ENCODE results near the gene TRAK2.
"Not testable (repeated sequence)": the region's sequence is repeated elsewhere in the genome, so short reads cannot be mapped to it uniquely, and the experiment has no call there.

TRAK2 gene

DNA sequence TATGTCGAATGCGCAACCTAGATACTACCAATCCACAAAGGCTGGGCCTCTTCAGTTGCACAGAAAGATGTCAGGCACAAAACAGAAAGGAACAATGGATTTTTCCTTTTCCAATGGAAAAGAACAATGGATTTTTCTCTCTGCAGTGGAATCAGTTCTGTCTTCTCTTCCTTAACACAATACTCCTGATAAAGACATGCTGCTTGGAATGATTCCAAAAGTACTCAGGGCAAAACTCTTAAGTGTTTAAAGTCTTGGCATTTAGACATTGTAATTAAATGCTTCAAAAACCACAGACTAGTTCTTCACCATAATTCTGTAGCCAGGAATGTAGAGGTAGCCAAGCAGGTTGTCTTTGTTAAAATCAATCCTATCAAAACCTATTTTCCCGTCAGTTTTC lies 47.4 kb downstream of the TRAK2 start:
- no peak overlapping the region for H3K4me3 ChIP-seq (ENCODE audit: insufficient read depth, low read depth, low read length)
- H3K9me3 ChIP-seq (ENCODE audit: control insufficient read depth, low read length): no peaks in the 10 kb centered on the region
- no peak overlapping the region for H3K27ac ChIP-seq (ENCODE audit: insufficient read depth, low read depth, low read length, poor library complexity, severe bottlenecking)
- H3K36me3 ChIP-seq (ENCODE audit: control insufficient read depth, insufficient read depth, low read length): no peaks in the 10 kb centered on the region
- H3K4me1 ChIP-seq (ENCODE audit: control insufficient read depth, insufficient read depth, low read length): no peaks in the 10 kb centered on the region
- H3K27me3 ChIP-seq (ENCODE audit: control insufficient read depth, insufficient read depth, low read length, poor library complexity, severe bottlenecking): no peaks in the 10 kb centered on the region
- WGBS, 2 experiments: 92 to 96% methylated on average over 2 to 3 of the region's 3 CpGs

DNA sequence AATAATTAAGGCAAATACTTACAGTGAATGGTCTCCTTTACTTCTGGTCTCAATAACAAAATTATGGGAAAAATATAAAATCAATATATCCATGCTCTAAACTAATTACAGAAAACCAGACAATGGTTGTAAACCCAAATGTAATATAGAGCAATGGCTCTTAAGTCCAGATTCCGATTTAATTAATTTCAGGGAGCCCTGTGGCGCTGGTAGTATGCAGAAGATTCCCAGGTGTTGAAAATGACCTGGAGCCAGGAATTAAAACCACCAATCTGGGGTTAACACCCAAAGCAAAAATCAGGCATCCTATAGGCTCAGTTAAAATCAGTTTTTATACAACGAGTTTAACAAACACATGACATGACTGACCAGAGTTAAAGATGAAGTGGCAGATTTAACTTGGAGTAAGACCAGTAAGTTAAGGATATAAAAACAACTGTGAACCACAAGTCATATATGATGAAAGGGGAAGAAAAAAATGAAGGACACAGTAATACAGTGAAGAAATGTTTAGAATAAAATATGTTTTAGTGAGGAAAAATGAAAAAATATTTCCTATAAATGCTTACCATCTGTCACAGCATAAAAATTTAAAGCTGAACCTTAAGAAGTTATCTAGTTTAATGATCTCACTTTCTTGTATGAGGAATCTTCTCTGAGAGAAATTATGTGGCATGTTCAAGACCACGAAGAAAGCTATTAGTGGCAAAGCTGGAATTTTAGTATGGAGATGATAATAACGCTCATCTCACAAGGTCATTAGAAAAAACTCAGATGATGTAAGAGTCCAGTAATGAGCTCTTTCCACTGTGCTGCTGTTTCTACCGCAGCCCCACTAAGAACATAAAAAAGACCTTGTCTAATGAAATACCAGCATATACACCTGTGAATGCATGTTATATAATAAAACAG lies 48.4 kb downstream of the TRAK2 start:
- Histone ChIP-seq H3K4me3 (ENCODE audit: insufficient read depth, low read depth, low read length) (no peak overlapping the region), H3K36me3 (ENCODE audit: control insufficient read depth, insufficient read depth, low read length) (no peaks in the 10 kb centered on the region), H3K27ac (ENCODE audit: insufficient read depth, low read depth, low read length, poor library complexity, severe bottlenecking) (no peak overlapping the region)

DNA sequence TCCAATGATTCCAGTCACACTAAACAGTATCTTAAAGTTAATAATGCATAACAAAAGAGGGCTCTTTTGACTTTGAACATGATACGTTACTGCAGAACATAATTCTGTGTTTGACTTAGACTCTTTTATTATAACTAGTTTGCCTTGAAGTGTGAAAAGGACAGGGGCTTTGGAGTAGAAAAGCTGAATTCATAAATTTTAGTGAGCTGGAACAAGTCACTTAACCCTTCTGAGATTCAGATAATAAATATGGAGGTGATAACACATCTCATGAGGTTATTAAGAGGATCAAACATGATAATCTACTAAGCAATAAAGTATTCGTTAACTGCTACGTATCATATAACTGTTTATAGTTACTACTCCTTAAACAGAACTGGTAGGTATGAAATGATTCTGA lies 49.4 kb downstream of the TRAK2 start:
- Histone ChIP-seq H3K27ac (ENCODE audit: insufficient read depth, low read depth, low read length, poor library complexity, severe bottlenecking) (no peak overlapping the region), H3K36me3 (ENCODE audit: control insufficient read depth, insufficient read depth, low read length) (peaks cover 2% of the 10 kb centered on the region), H3K9me3 (ENCODE audit: control insufficient read depth, low read length) (no peaks in the 10 kb centered on the region), H3K4me1 (ENCODE audit: control insufficient read depth, insufficient read depth, low read length) (no peaks in the 10 kb centered on the region), H3K4me3 (ENCODE audit: insufficient read depth, low read depth, low read length) (no peak overlapping the region), H3K27me3 (ENCODE audit: control insufficient read depth, insufficient read depth, low read length, poor library complexity, severe bottlenecking) (no peaks in the 10 kb centered on the region)
- 93 to 97% methylated on average over 3 of the region's 3 CpGs for WGBS, 2 experiments

More for the DNA sequence above, 48.4 kb downstream of the TRAK2 start:
- Histone ChIP-seq H3K27me3 (ENCODE audit: control insufficient read depth, insufficient read depth, low read length, poor library complexity, severe bottlenecking) (no peaks in the 10 kb centered on the region), H3K4me1 (ENCODE audit: control insufficient read depth, insufficient read depth, low read length) (no peaks in the 10 kb centered on the region), H3K9me3 (ENCODE audit: control insufficient read depth, low read length) (no peaks in the 10 kb centered on the region)
- WGBS, 2 experiments: 93 to 100% methylated on average over 5 to 6 of the region's 6 CpGs

DNA sequence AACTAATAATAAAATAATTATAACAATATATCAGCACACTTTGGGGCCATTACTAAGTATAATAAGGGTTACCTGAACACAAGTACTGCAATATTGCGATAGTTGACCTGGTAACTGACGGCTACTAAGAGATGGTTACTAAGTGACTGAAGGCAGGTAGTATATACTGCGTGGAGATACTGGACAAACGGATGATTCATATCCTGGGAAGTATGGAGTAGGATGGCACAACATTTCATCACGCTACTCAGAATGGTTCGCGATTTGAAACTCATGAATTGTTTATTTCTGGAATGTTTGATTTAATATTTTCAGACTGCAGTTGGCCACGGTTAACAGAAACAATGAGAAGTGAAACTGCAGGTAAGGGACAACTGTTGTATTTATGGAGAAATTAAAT lies 54.7 kb downstream of the TRAK2 start:
- Histone ChIP-seq H3K9me3 (ENCODE audit: control insufficient read depth, low read length) (no peaks in the 10 kb centered on the region), H3K36me3 (ENCODE audit: control insufficient read depth, insufficient read depth, low read length) (peaks cover 2% of the 10 kb centered on the region), H3K27me3 (ENCODE audit: control insufficient read depth, insufficient read depth, low read length, poor library complexity, severe bottlenecking) (no peaks in the 10 kb centered on the region), H3K27ac (ENCODE audit: insufficient read depth, low read depth, low read length, poor library complexity, severe bottlenecking) (no peak overlapping the region), H3K4me1 (ENCODE audit: control insufficient read depth, insufficient read depth, low read length) (no peaks in the 10 kb centered on the region), H3K4me3 (ENCODE audit: insufficient read depth, low read depth, low read length) (no peak overlapping the region)
- WGBS, 2 experiments: 85 to 86% methylated on average over 8 of the region's 8 CpGs

DNA sequence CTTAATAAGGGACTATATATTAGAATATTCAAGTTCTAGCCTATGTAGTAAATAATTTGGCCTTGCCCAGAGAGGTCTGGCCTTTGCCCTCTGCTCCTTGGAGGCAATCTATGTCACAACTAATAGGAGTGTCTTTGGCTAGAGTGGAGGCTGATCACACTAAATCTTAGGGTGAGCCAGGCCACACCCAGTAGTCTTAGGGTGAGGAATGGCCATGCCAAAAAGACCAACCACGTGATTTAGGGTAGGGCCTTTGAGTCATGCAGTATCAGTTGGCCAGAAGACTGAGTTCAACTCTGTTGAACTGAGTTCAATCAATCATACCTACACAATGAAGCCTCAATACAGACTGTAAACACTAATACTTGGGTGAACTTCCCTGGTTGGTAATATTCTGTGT lies 68.1 kb downstream of the TRAK2 start:
- H3K4me1 ChIP-seq (ENCODE audit: control insufficient read depth, insufficient read depth, low read length): no peaks in the 10 kb centered on the region
- H3K36me3 ChIP-seq (ENCODE audit: control insufficient read depth, insufficient read depth, low read length): no peaks in the 10 kb centered on the region
- 93 to 94% methylated on average over 1 of the region's 1 CpG for WGBS, 2 experiments
- no peaks in the 10 kb centered on the region for H3K9me3 ChIP-seq (ENCODE audit: control insufficient read depth, low read length)
- no peak overlapping the region for H3K4me3 ChIP-seq (ENCODE audit: insufficient read depth, low read depth, low read length)
- no peak overlapping the region for H3K27ac ChIP-seq (ENCODE audit: insufficient read depth, low read depth, low read length, poor library complexity, severe bottlenecking)
- H3K27me3 ChIP-seq (ENCODE audit: control insufficient read depth, insufficient read depth, low read length, poor library complexity, severe bottlenecking): no peaks in the 10 kb centered on the region

DNA sequence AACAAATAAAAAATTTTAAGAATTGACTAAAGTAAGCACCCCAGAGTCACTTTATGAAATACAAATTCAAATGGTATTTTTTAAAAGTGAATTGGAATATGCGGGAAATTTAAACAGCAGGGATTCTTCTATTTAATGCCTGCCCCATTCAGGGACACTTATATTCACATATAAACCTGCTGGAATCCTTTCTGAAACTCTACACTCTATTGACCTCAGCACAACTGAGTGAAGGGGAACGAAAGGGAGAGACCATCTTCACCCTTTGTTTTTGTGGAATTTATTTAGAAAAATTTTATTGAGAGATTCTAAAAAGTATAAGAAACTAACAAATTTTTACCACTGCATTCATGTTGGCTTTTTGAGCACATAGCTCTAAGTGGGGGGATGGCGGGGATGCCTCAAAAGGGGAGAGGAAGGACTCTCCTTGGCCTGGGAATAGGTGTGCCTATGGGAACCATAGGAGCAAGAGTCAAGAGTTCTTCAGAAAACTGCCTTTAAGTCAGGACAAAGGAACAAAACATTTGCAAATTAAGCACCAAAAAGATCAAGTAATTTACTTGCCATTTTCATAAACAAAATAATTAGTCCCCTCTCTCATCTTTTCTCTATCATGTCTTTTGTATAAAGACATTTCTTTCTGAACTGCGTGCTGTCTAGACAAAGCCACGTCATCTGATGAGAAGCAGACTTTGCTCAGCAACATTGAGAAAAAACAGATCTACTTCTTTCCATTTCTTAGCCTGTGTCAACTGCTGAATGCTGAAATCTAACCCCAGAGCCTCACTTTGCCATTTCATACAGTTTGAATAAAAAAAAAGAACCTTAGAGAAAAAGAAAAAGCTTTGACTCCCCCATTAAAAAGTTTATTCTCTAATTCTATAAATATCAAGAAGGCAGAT lies 72.5 kb downstream of the TRAK2 start:
- Histone ChIP-seq H3K9me3 (ENCODE audit: control insufficient read depth, low read length) (no peaks in the 10 kb centered on the region), H3K4me1 (ENCODE audit: control insufficient read depth, insufficient read depth, low read length) (no peaks in the 10 kb centered on the region), H3K4me3 (ENCODE audit: insufficient read depth, low read depth, low read length) (no peak overlapping the region), H3K27me3 (ENCODE audit: control insufficient read depth, insufficient read depth, low read length, poor library complexity, severe bottlenecking) (no peaks in the 10 kb centered on the region), H3K36me3 (ENCODE audit: control insufficient read depth, insufficient read depth, low read length) (no peaks in the 10 kb centered on the region), H3K27ac (ENCODE audit: insufficient read depth, low read depth, low read length, poor library complexity, severe bottlenecking) (no peak overlapping the region)
- WGBS, 2 experiments: 76 to 94% methylated on average over 3 to 4 of the region's 5 CpGs

DNA sequence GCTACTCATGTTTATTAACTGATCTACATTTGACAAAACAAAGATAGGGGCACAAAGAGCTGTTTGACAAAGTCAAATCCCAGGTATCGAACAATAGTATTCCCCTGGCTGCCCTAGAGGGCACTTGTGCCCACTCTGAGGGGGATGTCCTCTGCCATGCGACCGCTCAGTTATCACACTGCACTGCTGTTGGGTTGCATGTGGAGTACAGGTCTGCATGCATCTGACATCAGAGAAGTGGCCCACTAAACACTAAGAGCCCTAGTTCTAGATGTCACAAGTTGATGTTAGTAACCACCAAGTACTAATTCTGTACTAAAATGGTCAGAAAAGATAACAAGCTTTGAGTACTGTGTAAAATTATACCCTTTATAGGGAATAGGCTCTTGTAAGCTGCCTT lies 74.0 kb downstream of the TRAK2 start:
- WGBS, 2 experiments: 93 to 95% methylated on average over 3 of the region's 3 CpGs
- Histone ChIP-seq H3K4me1 (ENCODE audit: control insufficient read depth, insufficient read depth, low read length) (no peaks in the 10 kb centered on the region), H3K4me3 (ENCODE audit: insufficient read depth, low read depth, low read length) (no peak overlapping the region), H3K9me3 (ENCODE audit: control insufficient read depth, low read length) (no peaks in the 10 kb centered on the region), H3K27ac (ENCODE audit: insufficient read depth, low read depth, low read length, poor library complexity, severe bottlenecking) (no peak overlapping the region), H3K36me3 (ENCODE audit: control insufficient read depth, insufficient read depth, low read length) (no peaks in the 10 kb centered on the region), H3K27me3 (ENCODE audit: control insufficient read depth, insufficient read depth, low read length, poor library complexity, severe bottlenecking) (no peaks in the 10 kb centered on the region)

GRCh38 chr2:201369775-201370174 lies 81.5 kb downstream of the TRAK2 start:
- no peak overlapping the region for H3K27ac ChIP-seq (ENCODE audit: insufficient read depth, low read depth, low read length, poor library complexity, severe bottlenecking)
- H3K4me1 ChIP-seq (ENCODE audit: control insufficient read depth, insufficient read depth, low read length): no peaks in the 10 kb centered on the region
- H3K9me3 ChIP-seq (ENCODE audit: control insufficient read depth, low read length): no peaks in the 10 kb centered on the region
- no peak overlapping the region for H3K4me3 ChIP-seq (ENCODE audit: insufficient read depth, low read depth, low read length)
- H3K27me3 ChIP-seq (ENCODE audit: control insufficient read depth, insufficient read depth, low read length, poor library complexity, severe bottlenecking): no peaks in the 10 kb centered on the region
- no peaks in the 10 kb centered on the region for H3K36me3 ChIP-seq (ENCODE audit: control insufficient read depth, insufficient read depth, low read length)
- WGBS, 2 experiments: 79 to 81% methylated on average over 11 of the region's 11 CpGs

GRCh38 chr2:201369318-201369717 lies 81.9 kb downstream of the TRAK2 start:
- not testable (repeated sequence) for H3K9me3 ChIP-seq (ENCODE audit: control insufficient read depth, low read length); H3K27me3 ChIP-seq (ENCODE audit: control insufficient read depth, insufficient read depth, low read length, poor library complexity, severe bottlenecking); H3K27ac ChIP-seq (ENCODE audit: insufficient read depth, low read depth, low read length, poor library complexity, severe bottlenecking); H3K36me3 ChIP-seq (ENCODE audit: control insufficient read depth, insufficient read depth, low read length); H3K4me1 ChIP-seq (ENCODE audit: control insufficient read depth, insufficient read depth, low read length); H3K4me3 ChIP-seq (ENCODE audit: insufficient read depth, low read depth, low read length)
- WGBS, 2 experiments: 95 to 97% methylated on average over 8 of the region's 8 CpGs

DNA sequence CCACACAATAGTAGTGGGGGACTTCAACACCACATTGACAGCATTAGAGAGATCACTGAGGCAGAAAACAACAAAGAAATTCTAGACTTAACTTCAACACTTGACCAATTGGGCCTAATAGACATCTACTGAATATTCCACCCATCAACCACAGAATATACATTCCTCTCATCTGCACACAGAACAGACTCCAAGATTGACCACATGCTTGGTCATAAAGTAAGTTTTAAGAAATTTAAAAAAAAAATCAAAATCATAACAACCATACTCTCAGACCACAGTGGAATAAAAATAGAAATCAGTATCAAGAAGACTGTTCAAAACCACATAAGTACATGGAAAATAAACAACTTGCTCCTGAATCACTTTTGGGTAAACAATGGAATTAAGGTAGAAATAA lies 85.1 kb downstream of the TRAK2 start:
- H3K4me3 ChIP-seq (ENCODE audit: insufficient read depth, low read depth, low read length): no peak overlapping the region
- no peaks in the 10 kb centered on the region for H3K36me3 ChIP-seq (ENCODE audit: control insufficient read depth, insufficient read depth, low read length)
- H3K9me3 ChIP-seq (ENCODE audit: control insufficient read depth, low read length): no peaks in the 10 kb centered on the region
- H3K27ac ChIP-seq (ENCODE audit: insufficient read depth, low read depth, low read length, poor library complexity, severe bottlenecking): no peak overlapping the region
- no peaks in the 10 kb centered on the region for H3K4me1 ChIP-seq (ENCODE audit: control insufficient read depth, insufficient read depth, low read length)
- no peaks in the 10 kb centered on the region for H3K27me3 ChIP-seq (ENCODE audit: control insufficient read depth, insufficient read depth, low read length, poor library complexity, severe bottlenecking)
